Mesenchymal stem cell (in vitro differentiated cells and primary cell): Measurements from ENCODE around the gene TTC21A. TPM values are rescaled to one million over a fixed set of nuclear protein-coding genes. Genes with fewer than 3 reads are reported as not detected.

Experiments used
- DNase-seq: peaks from one replicate; pipeline ENCODE4 v3.0.0-alpha.2; 2013
- H2AFZ ChIP-seq: one replicate; pipeline ENCODE4 v1.6.1; 2013; ENCODE audit warnings: low read depth, mild to moderate bottlenecking, control low read depth, inconsistent platforms, low read length, moderate library complexity
- H2AK5ac ChIP-seq: 2 replicates; pipeline ENCODE4 v1.6.1; 2013; ENCODE audit warnings: low read length, moderate library complexity, mild to moderate bottlenecking, inconsistent platforms; ENCODE audit not compliant: severe bottlenecking
- H2BK120ac ChIP-seq: one replicate; pipeline ENCODE4 v1.6.1; 2013; ENCODE audit warnings: low read depth, mild to moderate bottlenecking, inconsistent platforms, low read length, moderate library complexity
- H2BK12ac ChIP-seq, 2 experiments: one replicate each; pipeline ENCODE4 v1.6.1; 2013; ENCODE audit warnings: inconsistent platforms in 2 of 2, low read length in 2 of 2, mild to moderate bottlenecking in 2 of 2, moderate library complexity in 2 of 2, control low read depth in 1 of 2
- H2BK15ac ChIP-seq: one replicate; pipeline ENCODE4 v1.6.1; 2013; ENCODE audit warnings: mild to moderate bottlenecking, low read depth, inconsistent platforms; ENCODE audit not compliant: poor library complexity, severe bottlenecking
- H2BK5ac ChIP-seq: 2 replicates; pipeline ENCODE4 v1.6.1; 2013; ENCODE audit warnings: low read depth, mild to moderate bottlenecking, low read length, control low read depth, inconsistent platforms; ENCODE audit not compliant: poor library complexity, severe bottlenecking
- H3K14ac ChIP-seq, 2 experiments: one replicate each; pipeline ENCODE4 v1.6.1; 2013; ENCODE audit warnings: inconsistent platforms in 2 of 2, low read length in 2 of 2, control low read depth in 1 of 2, mild to moderate bottlenecking in 1 of 2, moderate library complexity in 1 of 2
- H3K18ac ChIP-seq, 2 experiments: one replicate each; pipeline ENCODE4 v1.6.1; 2013; ENCODE audit warnings: inconsistent platforms in 2 of 2, low read length in 2 of 2, control low read depth in 1 of 2, low read depth in 1 of 2, mild to moderate bottlenecking in 1 of 2
- H3K23ac ChIP-seq, 2 experiments: one replicate each; pipeline ENCODE4 v1.6.1; 2013; ENCODE audit warnings: inconsistent platforms in 2 of 2, low read length in 2 of 2, mild to moderate bottlenecking in 2 of 2, moderate library complexity in 2 of 2, control low read depth in 1 of 2
- H3K27ac ChIP-seq: 2 replicates; pipeline ENCODE4 v1.5.1; 2013; ENCODE audit warnings: mild to moderate bottlenecking, moderate library complexity, low read length, control low read depth, inconsistent platforms; ENCODE audit not compliant: poor library complexity, severe bottlenecking
- H3K27me3 ChIP-seq, 2 experiments: 2 replicates each; pipeline versions ENCODE4 v1.6.1 to v1.7.0; 2013; ENCODE audit warnings: low read length in 2 of 2, mild to moderate bottlenecking in 2 of 2, moderate library complexity in 2 of 2, control low read depth in 1 of 2, inconsistent platforms in 1 of 2; ENCODE audit not compliant: control insufficient read depth in 1 of 2, insufficient read depth in 1 of 2
- H3K36me3 ChIP-seq, 2 experiments: 2 replicates each; pipeline versions ENCODE4 v1.6.1 to v1.7.0; 2013; ENCODE audit warnings: low read length in 2 of 2, control low read depth in 1 of 2, inconsistent platforms in 1 of 2, low read depth in 1 of 2, mild to moderate bottlenecking in 1 of 2; ENCODE audit not compliant: insufficient read depth in 2 of 2, control insufficient read depth in 1 of 2
- H3K4ac ChIP-seq, 2 experiments: one replicate each; pipeline ENCODE4 v1.6.1; 2013; ENCODE audit warnings: inconsistent platforms in 2 of 2, low read length in 2 of 2, mild to moderate bottlenecking in 2 of 2, moderate library complexity in 2 of 2, control low read depth in 1 of 2, low read depth in 1 of 2
- H3K4me1 ChIP-seq: 2 replicates; pipeline ENCODE4 v1.6.1; 2013; ENCODE audit warnings: low read depth, low read length, control low read depth; ENCODE audit not compliant: control insufficient read depth, insufficient read depth
- H3K4me2 ChIP-seq: 2 replicates; pipeline ENCODE4 v1.6.1; 2013; ENCODE audit warnings: low read length, mild to moderate bottlenecking, inconsistent platforms; ENCODE audit not compliant: poor library complexity, severe bottlenecking
- H3K4me3 ChIP-seq, 2 experiments: 2 replicates each; pipeline versions ENCODE4 v1.5.1 to v1.7.0; 2013; ENCODE audit warnings: low read length in 2 of 2, mild to moderate bottlenecking in 2 of 2, control low read depth in 1 of 2, low read depth in 1 of 2; ENCODE audit not compliant: insufficient read depth in 1 of 2
- H3K79me1 ChIP-seq: replicated peaks from 2 replicates; pipeline ENCODE4 v1.6.1; 2013; ENCODE audit warnings: mild to moderate bottlenecking, control low read depth, low read length, inconsistent platforms; ENCODE audit not compliant: poor library complexity, severe bottlenecking
- H3K9ac ChIP-seq: 2 replicates; pipeline ENCODE4 v1.7.0; 2013; ENCODE audit warnings: mild to moderate bottlenecking, low read length, moderate library complexity
- H3K9me3 ChIP-seq: 2 replicates; pipeline ENCODE4 v1.7.0; 2013; ENCODE audit warnings: mild to moderate bottlenecking, low read length; ENCODE audit not compliant: control insufficient read depth
- H4K8ac ChIP-seq: one replicate; pipeline ENCODE4 v1.6.1; 2013; ENCODE audit warnings: inconsistent platforms, mild to moderate bottlenecking, low read length, moderate library complexity
- H4K91ac ChIP-seq: one replicate; pipeline ENCODE4 v1.6.1; 2013; ENCODE audit warnings: mild to moderate bottlenecking, low read length, inconsistent platforms
- WGBS: methylation state at CpG from one replicate; pipeline ENCODE4 v1.1.7; 2013; ENCODE audit warnings: mixed read lengths; 5-methylcytosine and 5-hydroxymethylcytosine counted together
- small RNA-seq: library from polyadenylated mRNA; stranded (forward); fragments of <200 nt; extraction: miRNeasy Mini kit (QIAGEN cat#:217004); gene quantifications from one replicate; pipeline ENCODE3, GENCODE V24; 2013; ENCODE audit warnings: low read depth

The TTC21A gene

DNA sequence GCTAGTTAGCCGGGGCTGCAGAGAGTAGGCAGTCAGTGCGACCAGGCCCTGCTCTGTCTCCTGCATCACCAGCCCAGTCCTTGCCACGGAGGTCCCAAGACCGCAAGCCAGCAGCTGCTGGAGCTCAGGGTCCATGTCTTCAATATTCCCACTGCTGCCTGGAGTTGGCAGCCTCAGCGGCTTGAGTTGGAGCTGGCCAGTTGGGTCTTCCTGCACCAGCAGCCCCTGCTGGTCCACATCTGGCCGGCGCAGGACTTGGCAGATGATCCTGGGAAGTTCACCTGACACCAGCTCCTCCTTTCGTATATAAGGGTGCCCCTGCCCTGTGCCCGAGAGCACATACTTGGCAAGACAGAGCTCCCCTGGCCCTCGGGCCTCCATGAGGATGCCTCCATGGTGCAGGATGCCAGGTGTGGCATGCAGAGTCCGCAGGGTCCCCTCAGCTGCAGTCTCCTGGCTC, 79.2 kb downstream of the TTC21A start:
- Histone ChIP-seq H4K91ac (no peak overlapping the region), H2AK5ac (no peak overlapping the region), H3K23ac (no peak overlapping the region), H4K8ac (no peak overlapping the region), H3K9me3 (no peaks in the 10 kb centered on the region), H2BK15ac (no peak overlapping the region), H2BK12ac (no peak overlapping the region), H3K4ac (no peak overlapping the region), H3K27me3 (no peaks in the 10 kb centered on the region), H3K4me2 (no peak overlapping the region), H3K9ac (no peak overlapping the region), H3K36me3 (no peaks in the 10 kb centered on the region), H3K27ac (no peak overlapping the region), H3K18ac (no peak overlapping the region), H3K14ac (no peak overlapping the region), H2BK120ac (no peak overlapping the region), H3K4me1 (peaks cover 5% of the 10 kb centered on the region), H3K4me3 (no peak overlapping the region), H2AFZ (no peak overlapping the region), H2BK5ac (no peak overlapping the region), H3K79me1 (no peaks in the 10 kb centered on the region)
- 92% methylated on average over 11 of the region's 11 CpGs for WGBS
- no peak for DNase-seq

GRCh38 chr3:39187372-39188155, 80.1 kb downstream of the TTC21A start:
- H3K4me3 ChIP-seq, result no peak overlapping the region
- H3K36me3 ChIP-seq, result no peaks in the 10 kb centered on the region
- no peak overlapping the region for H2BK5ac ChIP-seq
- no peak overlapping the region for H3K18ac ChIP-seq
- H2AK5ac ChIP-seq, result no peak overlapping the region
- H2BK15ac ChIP-seq, result peak overlapping the region; percentile 33
- no peak overlapping the region for H3K27ac ChIP-seq
- H3K4ac ChIP-seq, result no peak overlapping the region
- H3K79me1 ChIP-seq, result no peaks in the 10 kb centered on the region
- no peak overlapping the region for H3K4me2 ChIP-seq
- DNase-seq, result no peak
- no peak overlapping the region for H2BK120ac ChIP-seq
- no peak overlapping the region for H3K14ac ChIP-seq
- no peaks in the 10 kb centered on the region for H3K27me3 ChIP-seq
- no peak overlapping the region for H4K91ac ChIP-seq
- no peak overlapping the region for H3K23ac ChIP-seq
- peaks cover 5% of the 10 kb centered on the region for H3K4me1 ChIP-seq
- 94% methylated on average over 23 of the region's 23 CpGs for WGBS
- no peak overlapping the region for H3K9ac ChIP-seq
- no peaks in the 10 kb centered on the region for H3K9me3 ChIP-seq
- H2BK12ac ChIP-seq, result no peak overlapping the region
- H2AFZ ChIP-seq, result no peak overlapping the region
- H4K8ac ChIP-seq, result no peak overlapping the region

Small RNA genes within 50 kb of the gene (small RNA-seq; reads per million reads assigned to genes)
- not detected for gene RF00017
